Stimulated activated effector memory CD8-positive, alpha-beta T cell treated with anti-CD3 and anti-CD28 coated beads, Interleukin-12 subunit alpha, Interleukin-12 subunit beta, amount 100 ng/mL, for 72 hours (primary cell): ENCODE results near the gene DNAAF8.

Source experiments
- ATAC-seq: fragments of 150-1000 bp; cut with Tn5 transposase; 2 replicates; pipeline ENCODE4 v1.10.0; 2021
- DNase-seq, 2 donors: peaks; one replicate each; pipeline ENCODE4 v3.0.0; 2021 to 2022; ENCODE audit warnings: low spot score in 2 of 2
- H3K27ac Mint-ChIP-seq: one replicate; pipeline ENCODE4 v1.8.0; 2022; ENCODE audit warnings: mild to moderate bottlenecking, mixed read lengths
- H3K36me3 Mint-ChIP-seq: one replicate; pipeline ENCODE4 v1.8.0; 2022; ENCODE audit warnings: mild to moderate bottlenecking, mixed read lengths
- H3K4me1 Mint-ChIP-seq: one replicate; pipeline ENCODE4 v1.8.0; 2022; ENCODE audit warnings: mixed read lengths
- H3K4me3 Mint-ChIP-seq: one replicate; pipeline ENCODE4 v1.8.0; 2022; ENCODE audit warnings: mild to moderate bottlenecking, mixed read lengths
- H3K9me3 Mint-ChIP-seq: one replicate; pipeline ENCODE4 v1.8.0; 2022; ENCODE audit warnings: mixed read lengths

The DNAAF8 gene

DNA sequence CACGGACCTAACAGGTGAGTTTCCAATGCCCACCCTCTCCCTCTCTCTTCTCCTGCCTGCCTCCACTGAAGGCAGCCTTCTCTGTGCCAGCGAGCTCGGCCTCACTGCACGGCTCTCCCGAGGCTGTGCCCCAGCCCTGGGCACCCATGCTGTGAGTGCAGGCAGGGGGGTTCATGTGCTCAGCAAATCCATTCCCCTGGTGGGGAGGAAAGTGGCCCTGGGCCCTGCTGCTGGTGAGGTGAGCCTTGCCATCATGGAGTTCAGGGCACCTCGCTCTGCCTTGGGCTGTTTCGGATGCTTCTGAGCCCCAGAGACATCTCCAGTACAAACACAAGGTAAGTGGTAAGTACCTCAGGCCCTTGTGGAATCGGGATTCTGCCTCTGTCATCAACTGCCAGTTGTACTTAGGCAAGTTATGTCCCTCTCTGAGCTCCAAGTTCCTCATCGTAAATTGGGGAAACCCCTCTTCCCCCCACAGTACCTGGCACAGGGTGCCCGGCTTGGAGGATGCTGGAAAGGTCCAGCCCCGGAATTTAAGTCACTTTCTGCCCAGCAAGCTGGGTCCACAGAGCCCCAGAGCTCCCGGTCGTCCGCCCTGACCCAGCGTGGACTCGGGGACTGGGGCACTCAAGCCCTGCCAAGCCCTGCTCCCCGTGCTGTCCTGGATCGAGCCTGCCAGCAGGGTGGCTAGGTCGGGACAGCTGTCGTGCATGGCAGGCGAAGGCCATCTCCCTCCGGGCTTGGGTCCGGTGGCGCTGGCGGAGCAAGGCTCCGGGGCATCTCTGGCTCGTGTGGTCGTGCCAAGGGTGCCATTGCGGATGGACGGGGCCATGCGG, 41.7 kb upstream of the DNAAF8 start:
- no peak for DNase-seq
- peak; percentile 11 for ATAC-seq
- peaks cover 14% of the 10 kb centered on the region for H3K4me1 Mint-ChIP-seq
- no peaks in the 10 kb centered on the region for H3K9me3 Mint-ChIP-seq
- H3K36me3 Mint-ChIP-seq: peaks cover 57% of the 10 kb centered on the region
- H3K4me3 Mint-ChIP-seq: peak overlapping the region; percentile 73
- H3K27ac Mint-ChIP-seq: peak overlapping the region; percentile 83

DNA sequence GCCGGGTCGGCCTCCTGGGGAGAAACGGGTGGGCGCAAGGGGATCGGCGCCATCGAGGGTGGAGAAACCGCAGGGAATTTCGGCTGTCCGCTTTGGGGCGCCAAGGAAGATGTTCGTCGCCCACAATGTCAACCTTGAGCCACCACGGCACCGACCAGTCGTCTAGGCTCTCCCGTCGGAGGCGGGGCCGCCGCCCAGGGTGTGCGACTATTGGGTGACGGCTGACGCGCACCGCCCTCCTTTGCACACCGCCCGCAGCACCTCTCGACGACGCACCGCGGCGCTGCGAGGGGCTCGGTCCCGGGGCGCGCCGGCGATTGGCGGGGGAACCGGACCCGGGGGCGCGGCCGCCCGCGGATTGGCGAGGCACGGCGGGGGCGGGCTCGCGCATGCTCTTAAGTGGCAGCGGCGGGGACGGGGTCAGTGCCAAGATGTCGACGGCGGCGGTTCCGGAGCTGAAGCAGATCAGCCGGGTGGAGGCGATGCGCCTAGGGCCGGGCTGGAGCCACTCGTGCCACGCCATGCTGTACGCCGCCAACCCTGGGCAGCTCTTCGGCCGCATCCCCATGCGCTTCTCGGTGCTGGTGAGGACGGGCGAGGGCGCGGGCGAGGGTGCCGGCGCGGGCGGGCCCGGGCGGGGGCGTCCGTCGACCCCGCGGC, 40.9 kb upstream of the DNAAF8 start, which contains the start of gene NUDT16L1:
NUDT16L1 (plus strand) TSS at position 267 of the 660 bp plus-strand sequence; CDS start at position 432, 165 bp downstream.
- DNase-seq (peak; percentile 97 to 98), ATAC-seq (peak; percentile 97)
- Mint-ChIP-seq H3K27ac (peak within 1 kb of the TSS; percentile 83), H3K4me1 (peaks cover 14% of the 10 kb centered on the region), H3K36me3 (peaks cover 52% of the 10 kb centered on the region), H3K4me3 (peak within 1 kb of the TSS; percentile 73), H3K9me3 (no peaks in the 10 kb centered on the region)

DNA sequence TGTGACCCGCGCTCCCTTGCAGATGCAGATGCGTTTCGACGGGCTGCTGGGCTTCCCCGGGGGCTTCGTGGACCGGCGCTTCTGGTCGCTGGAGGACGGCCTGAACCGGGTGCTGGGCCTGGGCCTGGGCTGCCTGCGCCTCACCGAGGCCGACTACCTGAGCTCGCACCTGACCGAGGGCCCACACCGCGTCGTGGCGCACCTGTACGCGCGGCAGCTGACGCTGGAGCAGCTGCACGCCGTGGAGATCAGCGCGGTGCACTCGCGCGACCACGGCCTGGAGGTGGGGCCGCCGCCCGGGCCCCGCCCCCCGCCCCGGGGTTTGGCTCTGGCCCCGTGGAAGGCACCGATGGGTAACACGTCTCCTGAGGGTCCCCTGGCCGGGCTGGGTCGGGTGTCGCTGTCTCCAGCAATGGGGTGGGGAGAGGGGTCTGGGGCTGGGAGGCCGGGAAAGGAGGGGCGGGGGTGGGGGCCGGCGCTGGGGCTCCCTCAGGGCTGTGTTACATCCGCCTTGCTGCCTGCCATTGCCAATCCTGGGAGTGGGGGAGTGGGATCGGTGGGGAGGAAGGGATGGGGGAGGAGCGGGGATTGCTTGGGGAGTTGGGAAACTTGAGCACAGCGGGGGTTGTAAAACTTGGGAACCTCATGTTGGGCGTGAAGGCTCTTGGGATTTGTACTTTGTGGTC, 40.2 kb upstream of the DNAAF8 start:
- DNase-seq (peak in 1 of 2 donors; percentile 65), ATAC-seq (peak; percentile 46)
- Mint-ChIP-seq H3K27ac (peak overlapping the region; percentile 83), H3K4me3 (peak overlapping the region; percentile 73), H3K4me1 (peaks cover 14% of the 10 kb centered on the region), H3K36me3 (peaks cover 56% of the 10 kb centered on the region), H3K9me3 (no peaks in the 10 kb centered on the region)

DNA sequence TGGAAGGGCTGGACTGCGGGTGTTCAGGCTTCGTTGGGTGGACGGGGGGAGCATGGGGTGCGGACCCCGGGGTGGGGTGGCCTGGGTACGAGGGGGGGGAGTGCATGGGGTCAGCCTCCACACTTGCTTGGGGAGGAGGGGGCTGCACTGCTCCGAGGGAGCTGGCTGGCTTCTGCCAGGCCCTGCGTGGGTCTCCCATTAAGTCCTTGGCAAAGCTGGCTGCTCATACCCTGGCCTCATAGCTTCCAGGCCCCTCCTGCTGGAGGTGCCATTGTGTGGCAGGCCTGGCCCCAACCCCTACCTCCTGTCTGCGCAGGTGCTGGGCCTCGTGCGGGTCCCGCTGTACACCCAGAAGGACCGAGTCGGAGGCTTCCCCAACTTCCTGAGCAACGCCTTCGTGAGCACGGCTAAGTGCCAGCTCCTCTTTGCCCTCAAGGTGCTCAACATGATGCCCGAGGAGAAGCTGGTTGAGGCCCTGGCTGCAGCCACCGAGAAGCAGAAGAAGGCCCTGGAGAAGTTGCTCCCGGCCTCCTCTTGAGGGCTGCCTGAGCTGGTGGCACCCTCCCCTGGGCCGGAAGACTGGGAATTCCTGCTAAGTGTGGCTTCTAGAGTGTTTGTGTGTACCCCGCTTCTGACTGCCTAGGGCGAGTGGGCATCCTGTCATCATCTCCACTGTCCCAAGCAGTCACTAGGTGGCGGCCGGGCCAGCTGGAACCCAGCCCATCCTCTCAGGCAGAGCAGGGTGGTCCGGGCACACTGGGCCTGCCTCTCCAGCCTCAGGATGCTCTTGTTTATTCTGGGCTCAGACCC, 39.5 kb upstream of the DNAAF8 start:
- H3K4me3 Mint-ChIP-seq: peak overlapping the region; percentile 73
- no peaks in the 10 kb centered on the region for H3K9me3 Mint-ChIP-seq
- ATAC-seq (no peak), DNase-seq (peak in 1 of 2 donors; percentile 52)
- peaks cover 14% of the 10 kb centered on the region for H3K4me1 Mint-ChIP-seq
- H3K36me3 Mint-ChIP-seq: peaks cover 63% of the 10 kb centered on the region
- H3K27ac Mint-ChIP-seq: peak overlapping the region; percentile 45

DNA sequence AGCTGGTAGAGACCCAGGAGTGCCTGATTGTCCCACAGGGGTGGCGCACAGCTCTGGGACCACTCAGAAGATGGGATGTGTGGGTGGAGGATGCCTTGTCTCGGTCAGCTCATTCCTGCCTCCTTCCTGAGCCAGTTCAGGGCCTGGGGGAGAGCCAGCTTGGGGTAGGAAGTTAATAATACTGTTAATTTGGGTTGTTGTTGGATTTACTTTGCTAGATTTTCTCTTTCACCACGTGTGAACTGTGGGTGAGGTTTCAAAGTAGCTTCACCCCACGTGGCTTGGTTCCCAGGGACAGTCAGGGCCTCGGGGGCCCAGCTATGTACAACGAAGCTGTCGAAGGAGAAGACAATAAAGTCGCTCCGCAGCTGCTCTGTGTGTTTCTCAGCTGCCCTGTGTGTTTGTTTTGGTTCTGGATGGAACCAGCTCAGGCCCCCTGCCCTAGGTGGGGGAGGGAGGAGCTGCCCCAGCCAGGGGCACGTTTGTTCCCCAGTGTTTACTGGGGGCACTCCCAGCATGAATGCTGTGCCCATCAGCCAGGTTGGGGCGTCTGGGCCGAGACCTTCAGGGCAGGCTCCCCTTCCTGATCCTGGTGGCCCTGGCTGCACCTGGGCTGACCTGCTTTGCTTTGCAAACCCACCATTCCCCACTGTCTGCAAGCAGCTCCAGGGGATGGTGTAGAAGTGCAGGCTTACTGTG, 38.7 kb upstream of the DNAAF8 start:
- DNase-seq (peak in 1 of 2 donors; percentile 46), ATAC-seq (no peak)
- Mint-ChIP-seq H3K4me3 (peak overlapping the region; percentile 73), H3K36me3 (peaks cover 66% of the 10 kb centered on the region), H3K27ac (peak overlapping the region; percentile 45), H3K9me3 (no peaks in the 10 kb centered on the region), H3K4me1 (peaks cover 14% of the 10 kb centered on the region)

DNA sequence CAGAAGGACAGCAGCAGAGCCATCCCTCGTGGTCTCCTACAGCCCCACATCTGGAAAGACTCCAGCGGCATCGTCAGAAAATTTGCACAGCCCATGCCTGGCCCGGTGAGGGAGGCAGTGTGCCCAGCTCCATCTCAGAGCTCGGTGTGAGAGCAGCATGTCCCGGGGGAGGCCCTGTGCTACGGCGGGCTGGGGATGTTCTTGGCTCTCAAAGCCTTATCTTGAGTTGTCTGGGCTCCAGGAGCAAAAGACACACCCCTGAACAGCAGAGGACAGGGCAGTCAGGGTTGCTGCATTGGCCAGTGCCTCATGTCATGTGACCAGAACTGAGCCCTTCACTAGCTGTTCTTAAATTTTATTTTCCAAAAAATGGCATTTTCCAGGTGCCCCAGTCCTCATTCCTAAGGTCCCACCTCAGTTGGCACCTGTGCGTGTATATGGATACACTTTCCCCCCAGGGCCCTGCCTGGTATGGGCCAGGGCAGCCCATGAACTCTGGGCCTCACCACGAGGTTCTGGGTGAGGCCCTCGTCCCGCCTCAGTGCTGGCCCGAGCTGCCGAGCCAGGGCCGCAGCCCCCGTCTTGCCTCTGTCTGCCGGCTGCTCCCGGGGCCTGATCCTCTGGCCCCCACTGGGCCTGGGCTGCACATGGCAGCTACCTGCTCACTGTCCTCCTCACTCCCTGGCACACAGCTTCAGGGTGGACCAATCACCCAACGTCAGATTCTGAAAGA, 38.0 kb upstream of the DNAAF8 start:
- DNase-seq (no peak), ATAC-seq (no peak)
- peaks cover 11% of the 10 kb centered on the region for H3K4me1 Mint-ChIP-seq
- peak overlapping the region; percentile 45 for H3K27ac Mint-ChIP-seq
- H3K9me3 Mint-ChIP-seq: no peaks in the 10 kb centered on the region
- peaks cover 59% of the 10 kb centered on the region for H3K36me3 Mint-ChIP-seq
- no peak overlapping the region for H3K4me3 Mint-ChIP-seq

DNA sequence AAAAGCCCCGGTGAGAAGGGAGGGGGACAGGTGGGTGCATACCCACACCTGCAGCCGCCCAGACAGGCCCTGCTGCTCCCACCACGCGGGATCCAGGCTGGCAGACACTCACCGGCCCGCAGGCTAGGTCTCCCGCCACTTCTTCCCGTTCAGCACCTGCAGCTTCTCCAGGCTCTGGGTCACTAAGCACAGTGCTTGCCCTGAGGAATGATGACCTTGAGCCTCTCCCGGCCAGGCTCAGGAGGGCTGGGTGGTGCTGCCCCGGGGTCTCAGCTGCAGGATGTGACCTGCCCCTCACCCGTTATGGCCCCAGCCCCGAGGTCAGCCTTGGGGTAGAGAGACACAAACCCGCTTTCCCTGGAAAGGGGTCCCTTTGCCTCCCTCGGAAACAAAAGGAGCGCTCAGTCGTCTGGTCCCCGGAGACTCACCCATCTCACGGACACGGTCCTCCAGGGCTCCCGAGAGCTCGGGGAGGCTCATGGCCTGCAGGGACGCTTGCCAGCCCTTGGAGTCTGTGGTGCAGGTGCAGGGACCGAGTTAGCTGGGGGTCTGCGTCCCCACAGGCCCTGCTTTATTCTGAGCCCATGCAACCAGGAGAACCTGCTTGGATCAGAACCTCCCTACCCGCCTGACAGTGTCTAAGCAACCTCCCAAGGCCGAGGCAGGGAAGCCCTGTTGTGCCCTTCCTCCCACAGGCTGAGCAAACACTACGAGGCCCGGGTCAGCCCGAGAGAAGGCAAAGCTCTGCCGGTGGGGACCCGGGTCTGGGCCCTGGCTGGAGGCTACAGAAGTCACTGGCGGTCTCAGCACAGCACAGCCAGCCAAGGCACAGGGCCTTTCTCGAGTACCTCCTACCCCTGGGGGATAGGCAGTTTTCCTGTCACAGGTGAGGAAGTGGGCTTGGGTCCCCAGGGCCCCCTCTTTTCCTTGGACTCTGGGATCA, 37.2 kb upstream of the DNAAF8 start:
- Mint-ChIP-seq H3K27ac (peak overlapping the region; percentile 45), H3K4me3 (no peak overlapping the region), H3K4me1 (peaks cover 8% of the 10 kb centered on the region), H3K9me3 (no peaks in the 10 kb centered on the region), H3K36me3 (peaks cover 63% of the 10 kb centered on the region)
- DNase-seq (no peak), ATAC-seq (no peak)

DNA sequence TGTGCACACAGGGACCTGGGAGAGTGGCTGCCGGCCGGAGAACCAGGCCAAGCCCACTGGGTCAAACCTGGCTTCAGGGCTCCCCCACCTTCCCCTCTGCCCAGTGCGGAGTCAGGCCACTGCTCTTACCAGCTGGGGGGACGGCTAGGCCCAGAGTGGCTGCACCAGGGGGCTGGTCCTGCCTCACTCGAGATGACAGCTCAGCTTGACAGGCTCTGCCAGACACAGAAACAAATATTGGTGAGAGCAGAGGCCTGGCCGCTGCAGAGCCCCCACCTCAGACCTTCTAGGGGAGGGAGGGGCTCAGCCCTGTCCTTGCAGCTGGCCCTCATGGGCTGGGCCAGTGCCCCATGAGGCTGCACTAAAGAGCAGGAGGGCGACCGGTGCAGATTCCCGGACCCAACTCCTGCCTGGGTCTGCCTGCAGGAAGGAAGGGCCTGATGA, 36.5 kb upstream of the DNAAF8 start:
- DNase-seq: no peak
- no peak overlapping the region for H3K4me3 Mint-ChIP-seq
- H3K4me1 Mint-ChIP-seq: peaks cover 8% of the 10 kb centered on the region
- peaks cover 59% of the 10 kb centered on the region for H3K36me3 Mint-ChIP-seq
- no peak for ATAC-seq
- no peaks in the 10 kb centered on the region for H3K9me3 Mint-ChIP-seq
- no peak overlapping the region for H3K27ac Mint-ChIP-seq

DNA sequence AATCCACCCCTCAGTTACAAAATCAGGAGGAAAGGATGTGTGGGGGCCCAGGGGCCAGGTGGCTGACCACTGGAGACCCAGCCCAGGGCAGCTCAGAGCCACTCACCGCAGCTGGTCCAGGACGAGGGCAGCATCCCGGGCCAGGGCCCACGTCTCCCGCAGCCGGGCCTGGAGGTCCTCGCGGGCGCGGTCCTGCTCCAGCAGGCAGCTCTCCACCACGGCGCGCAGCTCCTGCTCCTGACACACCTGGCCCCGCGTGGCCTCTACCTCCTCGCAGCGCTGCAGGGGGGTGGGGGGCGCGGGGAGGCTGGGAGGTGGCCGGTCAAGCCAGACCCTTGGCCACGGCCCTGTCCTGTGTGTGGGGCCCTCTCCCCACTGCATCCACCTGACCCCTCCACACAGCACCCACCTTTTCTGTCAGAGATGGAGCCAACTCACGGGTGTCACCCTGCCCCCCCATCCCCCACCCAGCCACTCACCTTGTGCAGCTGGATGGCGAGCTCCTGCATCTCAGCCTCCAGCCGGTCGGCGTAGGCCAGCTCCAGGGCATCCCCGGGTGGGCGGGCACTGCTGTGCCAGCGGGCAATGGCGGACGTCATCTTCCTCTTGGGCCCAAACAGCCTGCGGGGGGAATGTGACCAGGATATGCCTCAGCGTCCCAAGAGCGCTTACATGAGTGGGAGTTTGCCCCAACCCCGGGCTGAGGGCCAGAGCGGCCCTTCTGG, 35.9 kb upstream of the DNAAF8 start:
- DNase-seq (no peak), ATAC-seq (no peak)
- H3K9me3 Mint-ChIP-seq: no peaks in the 10 kb centered on the region
- no peak overlapping the region for H3K27ac Mint-ChIP-seq
- peaks cover 53% of the 10 kb centered on the region for H3K36me3 Mint-ChIP-seq
- no peak overlapping the region for H3K4me3 Mint-ChIP-seq
- H3K4me1 Mint-ChIP-seq: peaks cover 8% of the 10 kb centered on the region

DNA sequence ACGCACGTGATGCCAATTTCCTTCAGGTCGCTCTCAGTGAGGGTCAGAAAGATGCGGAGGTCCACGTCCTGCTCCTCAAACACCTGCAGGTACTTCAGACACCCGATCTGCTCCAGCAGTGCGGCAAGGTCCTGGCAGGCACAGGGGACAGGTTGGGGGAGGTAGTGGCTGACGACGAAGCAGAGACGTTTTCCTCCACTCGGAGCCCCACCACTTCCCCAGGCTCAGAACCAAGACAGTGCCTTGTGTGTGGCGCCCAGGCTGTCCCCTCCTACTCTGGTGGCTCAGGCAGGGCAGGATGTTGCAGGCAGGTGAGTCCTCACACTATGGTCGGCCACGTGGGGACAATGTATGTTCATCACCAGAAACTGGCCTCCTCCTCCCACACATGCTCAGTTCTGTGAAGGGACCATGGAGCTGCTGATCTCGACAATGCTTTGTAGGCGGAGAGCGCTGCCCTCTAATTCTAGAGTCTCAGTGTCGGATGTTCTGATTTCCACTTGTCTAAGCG, 35.2 kb upstream of the DNAAF8 start:
- ATAC-seq (no peak), DNase-seq (no peak)
- Mint-ChIP-seq H3K36me3 (peaks cover 51% of the 10 kb centered on the region), H3K4me3 (no peak overlapping the region), H3K9me3 (no peaks in the 10 kb centered on the region), H3K27ac (peak overlapping the region; percentile 34), H3K4me1 (peaks cover 8% of the 10 kb centered on the region)

DNA sequence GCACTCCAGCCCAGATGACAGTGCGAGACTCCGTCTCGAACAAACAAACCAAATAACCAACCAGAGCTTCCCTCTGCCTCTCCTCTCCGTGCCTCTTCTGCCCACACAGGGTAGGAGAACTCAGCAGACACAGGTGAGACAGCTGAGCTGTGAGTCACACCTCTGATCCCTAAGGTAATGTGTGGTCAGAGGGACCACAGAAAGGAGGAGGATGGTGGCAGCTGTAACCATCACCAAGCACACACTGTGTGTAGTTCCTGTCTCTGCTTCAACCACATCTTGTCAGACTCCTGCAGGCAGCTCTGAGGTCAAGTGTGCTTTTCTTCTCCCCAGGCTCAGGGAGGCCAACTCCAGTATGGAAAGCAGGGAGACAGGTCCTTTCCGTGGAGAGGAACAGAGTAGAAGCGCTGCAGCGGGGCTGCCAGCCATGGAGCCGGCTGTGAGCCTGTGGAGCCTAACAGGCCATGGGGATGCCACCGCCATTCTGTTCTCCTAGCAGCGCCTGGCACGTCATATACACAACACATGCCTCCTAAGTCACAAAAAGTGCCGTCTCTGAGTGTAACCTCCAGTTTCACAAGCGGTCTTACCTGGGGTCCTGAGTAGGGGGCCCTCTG, 33.8 kb upstream of the DNAAF8 start:
- peaks cover 48% of the 10 kb centered on the region for H3K36me3 Mint-ChIP-seq
- no peaks in the 10 kb centered on the region for H3K9me3 Mint-ChIP-seq
- DNase-seq (no peak), ATAC-seq (peak; percentile 74)
- peaks cover 2% of the 10 kb centered on the region for H3K4me1 Mint-ChIP-seq
- no peak overlapping the region for H3K27ac Mint-ChIP-seq
- H3K4me3 Mint-ChIP-seq: no peak overlapping the region
